GM19193 (cell line): ENCODE results near the gene FMC1.

Source experiments
- POLR2A ChIP-seq: IDR thresholded peaks from 4 replicates; pipeline ENCODE4 v1.6.1; 2011; ENCODE audit not compliant: insufficient read depth, insufficient read length; ENCODE audit errors: extremely low read depth

The FMC1 gene

GRCh38 chr7:139332697-139333359, 8.3 kb upstream of the FMC1 start:
- TF ChIP-seq POLR2A: no peak

- TF ChIP-seq POLR2A: no peak
Measured at GRCh38 chr7:139334399-139335150, 6.6 kb upstream of the FMC1 start.

GRCh38 chr7:139339025-139339424, 2.1 kb upstream of the FMC1 start:
- TF ChIP-seq POLR2A: no peak

- no peak for TF ChIP-seq POLR2A
Measured at GRCh38 chr7:139339698-139340036, 1.5 kb upstream of the FMC1 start.

GRCh38 chr7:139340037-139340807, 915 bp upstream of the FMC1 start:
- no peak for TF ChIP-seq POLR2A

- TF ChIP-seq POLR2A: no peak
Measured at GRCh38 chr7:139340808-139341057, 404 bp upstream of the FMC1 start.

GRCh38 chr7:139341776-139342226, 664 bp downstream of the FMC1 start:
- TF ChIP-seq POLR2A: no peak

- no peak for TF ChIP-seq POLR2A
Measured at GRCh38 chr7:139345042-139345441, 3.9 kb downstream of the FMC1 start.

- no peak for TF ChIP-seq POLR2A
Measured at GRCh38 chr7:139351027-139351426, 9.9 kb downstream of the FMC1 start.

GRCh38 chr7:139354729-139355128, 13.6 kb downstream of the FMC1 start:
- TF ChIP-seq POLR2A: no peak

GRCh38 chr7:139355320-139355719, 14.2 kb downstream of the FMC1 start:
- TF ChIP-seq POLR2A: no peak

- no peak for TF ChIP-seq POLR2A
Measured at GRCh38 chr7:139358541-139359365, 17.6 kb downstream of the FMC1 start.

GRCh38 chr7:139359366-139360209, 18.5 kb downstream of the FMC1 start, which contains the start of gene LUC7L2:
TSS of gene LUC7L2 (plus strand) at chr7:139359894. CDS start at chr7:139360262, 368 bp downstream.
- TF ChIP-seq POLR2A: peak; percentile 99
